Left ventricle myocardium inferior (tissue), 1 donor: ENCODE data around the gene SLC35G2. TPM values are rescaled to one million over a fixed set of nuclear protein-coding genes. Genes with fewer than 3 reads are reported as not detected.

Source experiments
- DNase-seq: peaks from one replicate; pipeline ENCODE4 v3.0.0-alpha.2; 2020
- H3K27ac ChIP-seq: fragments of 200-600 bp; replicated peaks from 2 replicates; pipeline ENCODE4 v1.8.0; 2021
- H3K27me3 ChIP-seq: fragments of 200-600 bp; 2 replicates; pipeline ENCODE4 v1.8.0; 2021; ENCODE audit warnings: low read depth
- H3K36me3 ChIP-seq: fragments of 200-600 bp; 2 replicates; pipeline ENCODE4 v1.8.0; 2021
- H3K4me1 ChIP-seq: fragments of 200-600 bp; 2 replicates; pipeline ENCODE4 v1.8.0; 2021
- H3K4me3 ChIP-seq: fragments of 200-600 bp; 2 replicates; pipeline ENCODE4 v1.8.0; 2021; ENCODE audit warnings: mild to moderate bottlenecking, moderate library complexity
- H3K9me3 ChIP-seq: fragments of 200-600 bp; replicated peaks from 2 replicates; pipeline ENCODE4 v1.8.0; 2021
- CTCF ChIP-seq: fragments of 200-600 bp; IDR thresholded peaks from 2 replicates; pipeline ENCODE4 v1.8.0; 2021; ENCODE audit warnings: antibody characterized with exemption, mild to moderate bottlenecking, borderline replicate concordance
- intact Hi-C: fragments of 100-400 bp; cut with micrococcal nuclease; formaldehyde crosslinking; loops from one replicate; pipeline ENCODE4 v1.11.0; 2022
- total RNA-seq: library from RNA; stranded (reverse); fragmentation: NEBNext Ultra II Directional; extraction: Animal tissue kit (Norgen Biotek cat#: 25700); gene quantifications from one replicate; pipeline ENCODE4 v1.2.1, GENCODE V29; 2021
- donor health status: DM: no; HTN: yes; CAD: no; lungs with severe emphysema.

The SLC35G2 gene
- total RNA-seq, 1 donor from 2014 or later, result 2.6 TPM

DNA sequence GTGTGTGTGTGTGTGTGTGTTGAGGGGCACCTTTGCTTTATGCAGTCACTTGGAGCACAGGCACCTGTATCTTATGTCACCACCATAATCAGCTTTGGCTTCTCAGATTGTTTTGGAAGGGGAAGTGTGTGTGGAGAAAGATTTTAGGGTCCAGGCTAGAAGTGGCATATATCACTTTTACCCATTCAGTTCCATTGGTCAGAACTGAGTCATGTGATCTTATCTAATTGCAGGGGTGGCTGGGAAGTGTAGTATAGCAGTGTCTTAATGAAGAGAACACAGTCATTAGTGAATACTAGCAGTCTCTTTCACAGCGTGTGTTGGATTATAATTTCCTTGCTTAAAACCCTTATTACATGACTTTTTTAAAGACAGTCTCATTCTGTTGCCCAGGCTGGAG, 63.6 kb downstream of the SLC35G2 start:
- Histone ChIP-seq H3K9me3 (peaks cover 11% of the 10 kb centered on the region), H3K27ac (no peak overlapping the region), H3K36me3 (no peaks in the 10 kb centered on the region), H3K27me3 (no peaks in the 10 kb centered on the region), H3K4me3 (no peak overlapping the region), H3K4me1 (peaks cover 13% of the 10 kb centered on the region)
- intact Hi-C loops, result no loop called here
- TF ChIP-seq CTCF, result no peak
- no peak for DNase-seq

DNA sequence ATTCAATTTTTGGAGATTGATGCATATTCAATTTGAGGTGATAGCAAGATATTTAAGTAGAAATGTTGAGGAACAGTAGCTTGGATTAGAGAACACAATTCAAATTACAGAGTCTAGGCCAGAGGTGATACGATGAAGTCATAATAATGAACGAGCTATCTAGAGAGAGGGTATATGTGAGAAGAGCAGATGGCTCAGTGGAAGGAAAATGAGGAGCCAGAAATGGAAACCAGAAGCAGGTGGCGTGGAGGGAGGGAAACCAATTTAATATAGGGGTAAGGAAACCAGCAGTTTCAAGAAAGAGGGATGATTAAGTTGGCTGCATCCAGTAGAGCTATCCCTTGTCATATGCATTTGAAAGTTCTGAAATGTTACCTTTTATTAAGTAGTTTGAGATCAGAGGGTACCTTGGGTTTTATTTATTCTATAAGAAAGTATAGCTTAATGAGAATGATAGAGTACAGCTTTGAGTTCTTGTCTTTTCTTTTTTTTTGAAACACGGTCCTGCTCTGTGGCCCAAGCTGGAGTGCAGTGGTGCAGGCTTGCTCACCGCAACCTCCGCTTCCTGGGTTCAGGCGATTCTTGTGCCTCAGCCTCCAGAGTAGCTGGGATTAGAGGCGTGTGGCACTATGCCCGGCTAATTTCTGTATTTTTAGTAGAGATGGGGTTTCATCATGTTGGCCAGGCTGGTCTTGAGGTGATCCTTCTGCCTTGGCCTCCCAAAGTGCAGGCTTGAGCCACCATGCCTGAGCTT, 65.2 kb downstream of the SLC35G2 start:
- TF ChIP-seq CTCF, result no peak

GRCh38 chr3:136885357-136886213, 66.7 kb downstream of the SLC35G2 start:
- Histone ChIP-seq H3K4me3 (no peak overlapping the region), H3K36me3 (no peaks in the 10 kb centered on the region), H3K27me3 (no peaks in the 10 kb centered on the region), H3K27ac (no peak overlapping the region), H3K4me1 (peaks cover 13% of the 10 kb centered on the region), H3K9me3 (peaks cover 14% of the 10 kb centered on the region)
- TF ChIP-seq CTCF, result no peak
- intact Hi-C loops, result no loop called here
- no peak for DNase-seq

More for the DNA sequence above, 65.2 kb downstream of the SLC35G2 start:
- no peaks in the 10 kb centered on the region for H3K36me3 ChIP-seq
- no peak overlapping the region for H3K27ac ChIP-seq
- no peak overlapping the region for H3K4me3 ChIP-seq
- no peaks in the 10 kb centered on the region for H3K27me3 ChIP-seq
- H3K9me3 ChIP-seq, result peaks cover 9% of the 10 kb centered on the region
- intact Hi-C loops, result no loop called here
- DNase-seq, result no peak
- H3K4me1 ChIP-seq, result peaks cover 13% of the 10 kb centered on the region

DNA sequence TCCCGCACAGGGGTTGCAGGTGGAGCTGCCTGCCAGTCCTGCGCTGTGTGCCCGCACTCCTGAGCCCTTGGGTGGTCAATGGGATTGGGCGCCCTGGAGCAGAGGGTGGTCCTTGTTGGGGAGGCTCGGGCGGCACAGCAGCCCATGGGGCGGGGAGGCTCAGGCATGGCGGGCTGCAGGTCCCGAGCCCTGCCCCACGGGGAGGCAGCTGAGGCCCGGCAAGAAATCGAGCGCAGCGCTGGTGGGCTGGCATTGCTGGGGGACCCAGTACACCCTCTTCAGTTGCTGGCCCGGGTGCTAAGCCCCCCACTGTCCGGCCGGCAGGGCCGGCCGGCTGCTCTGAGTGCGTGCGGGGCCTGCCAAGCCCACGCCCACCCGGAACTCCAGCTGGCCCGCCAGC, 71.0 kb downstream of the SLC35G2 start:
- H3K36me3 ChIP-seq, result peaks cover 7% of the 10 kb centered on the region
- no peak for TF ChIP-seq CTCF
- no peaks in the 10 kb centered on the region for H3K27me3 ChIP-seq
- H3K27ac ChIP-seq, result no peak overlapping the region
- H3K4me1 ChIP-seq, result peaks cover 38% of the 10 kb centered on the region
- DNase-seq, result no peak
- no peak overlapping the region for H3K4me3 ChIP-seq
- intact Hi-C loops, result no loop called here
- H3K9me3 ChIP-seq, result peaks cover 31% of the 10 kb centered on the region

- no peak overlapping the region for H3K27ac ChIP-seq
- DNase-seq, result no peak
- TF ChIP-seq CTCF, result no peak
- peaks cover 29% of the 10 kb centered on the region for H3K4me1 ChIP-seq
- peaks cover 12% of the 10 kb centered on the region for H3K36me3 ChIP-seq
- intact Hi-C loops, result no loop called here
- H3K27me3 ChIP-seq, result no peaks in the 10 kb centered on the region
- H3K4me3 ChIP-seq, result no peak overlapping the region
- peaks cover 31% of the 10 kb centered on the region for H3K9me3 ChIP-seq
These were observed 73.3 kb downstream of the SLC35G2 start for GRCh38 chr3:136891934-136892855.
